ENCODE data around the gene FBXO8. TPM values are rescaled to one million over a fixed set of nuclear protein-coding genes. Genes with fewer than 3 reads are reported as not detected.

FBXO8 gene
- total RNA-seq, 1 donor from 2014 or later = 14.4 TPM

GRCh38 chr4:174292473-174292872 is 9.0 kb upstream of the FBXO8 start:
- TF ChIP-seq, protein P1, sequence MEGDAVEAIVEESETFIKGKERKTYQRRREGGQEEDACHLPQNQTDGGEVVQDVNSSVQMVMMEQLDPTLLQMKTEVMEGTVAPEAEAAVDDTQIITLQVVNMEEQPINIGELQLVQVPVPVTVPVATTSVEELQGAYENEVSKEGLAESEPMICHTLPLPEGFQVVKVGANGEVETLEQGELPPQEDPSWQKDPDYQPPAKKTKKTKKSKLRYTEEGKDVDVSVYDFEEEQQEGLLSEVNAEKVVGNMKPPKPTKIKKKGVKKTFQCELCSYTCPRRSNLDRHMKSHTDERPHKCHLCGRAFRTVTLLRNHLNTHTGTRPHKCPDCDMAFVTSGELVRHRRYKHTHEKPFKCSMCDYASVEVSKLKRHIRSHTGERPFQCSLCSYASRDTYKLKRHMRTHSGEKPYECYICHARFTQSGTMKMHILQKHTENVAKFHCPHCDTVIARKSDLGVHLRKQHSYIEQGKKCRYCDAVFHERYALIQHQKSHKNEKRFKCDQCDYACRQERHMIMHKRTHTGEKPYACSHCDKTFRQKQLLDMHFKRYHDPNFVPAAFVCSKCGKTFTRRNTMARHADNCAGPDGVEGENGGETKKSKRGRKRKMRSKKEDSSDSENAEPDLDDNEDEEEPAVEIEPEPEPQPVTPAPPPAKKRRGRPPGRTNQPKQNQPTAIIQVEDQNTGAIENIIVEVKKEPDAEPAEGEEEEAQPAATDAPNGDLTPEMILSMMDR (IDR thresholded peaks at IDR 0.05; ENCODE audit: insufficient read depth, low read length, poor library complexity, severe bottlenecking) = no peak
- Histone ChIP-seq H3K4me3 (ENCODE audit: low read depth, low read length) (no peak overlapping the region), H3K36me3 (ENCODE audit: control insufficient read depth, insufficient read depth, low read length) (peaks cover 1% of the 10 kb centered on the region), H3K27me3 (ENCODE audit: control insufficient read depth, insufficient read depth, low read length) (no peaks in the 10 kb centered on the region)
- DNase-seq (ENCODE audit: low read depth) = no peak

DNA sequence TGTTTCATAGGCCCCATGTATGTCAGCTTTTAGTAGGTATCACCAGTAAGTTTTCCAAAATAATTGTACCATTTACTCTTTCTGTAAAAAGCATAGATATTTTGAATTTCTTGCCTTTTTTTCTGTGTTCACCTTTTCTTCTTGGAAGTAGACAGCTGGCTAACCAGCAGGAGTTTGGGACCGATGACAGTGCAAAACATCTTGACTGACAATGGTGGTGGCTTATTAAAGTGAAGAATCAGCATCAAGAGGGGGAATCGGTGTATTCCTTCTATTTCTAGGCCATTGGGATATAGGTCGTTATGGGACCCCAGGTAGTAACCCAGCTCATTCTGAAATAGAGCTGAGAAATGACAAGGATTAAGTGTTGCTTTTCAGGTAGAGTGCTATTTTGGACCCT is 3.4 kb upstream of the FBXO8 start:
- Histone ChIP-seq H3K36me3 (ENCODE audit: control insufficient read depth, insufficient read depth, low read length) (no peaks in the 10 kb centered on the region), H3K4me3 (ENCODE audit: low read depth, low read length) (no peak overlapping the region), H3K27me3 (ENCODE audit: control insufficient read depth, insufficient read depth, low read length) (no peaks in the 10 kb centered on the region)
- TF ChIP-seq, protein P1 (IDR thresholded peaks at IDR 0.05; ENCODE audit: insufficient read depth, low read length, poor library complexity, severe bottlenecking) = no peak
- DNase-seq (ENCODE audit: low read depth) = no peak

DNA sequence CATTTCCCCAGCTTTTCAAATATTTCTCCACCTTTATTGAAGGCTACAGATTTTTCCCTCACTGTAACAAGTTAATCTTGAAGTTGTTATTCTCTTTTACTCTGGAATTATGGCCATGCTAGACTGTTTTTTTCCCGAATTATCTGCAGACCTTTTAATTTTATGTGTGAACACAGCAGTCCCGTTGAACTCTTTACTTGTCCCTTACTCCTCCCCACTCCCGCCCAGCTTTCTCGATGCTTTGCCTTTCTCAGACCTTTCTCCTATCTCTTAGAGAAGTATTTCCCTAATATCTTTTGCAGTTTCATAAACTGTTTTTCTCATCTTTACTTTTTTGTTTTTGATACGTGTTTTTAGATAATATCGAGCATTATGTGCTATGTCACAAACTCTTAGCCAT is 1.0 kb upstream of the FBXO8 start:
- no peaks in the 10 kb centered on the region for H3K36me3 ChIP-seq (ENCODE audit: control insufficient read depth, insufficient read depth, low read length)
- TF ChIP-seq, protein P1 (IDR thresholded peaks at IDR 0.05; ENCODE audit: insufficient read depth, low read length, poor library complexity, severe bottlenecking) = no peak
- DNase-seq (ENCODE audit: low read depth) = no peak
- no peaks in the 10 kb centered on the region for H3K27me3 ChIP-seq (ENCODE audit: control insufficient read depth, insufficient read depth, low read length)
- H3K4me3 ChIP-seq (ENCODE audit: low read depth, low read length) = peak overlapping the region; percentile 65

DNA sequence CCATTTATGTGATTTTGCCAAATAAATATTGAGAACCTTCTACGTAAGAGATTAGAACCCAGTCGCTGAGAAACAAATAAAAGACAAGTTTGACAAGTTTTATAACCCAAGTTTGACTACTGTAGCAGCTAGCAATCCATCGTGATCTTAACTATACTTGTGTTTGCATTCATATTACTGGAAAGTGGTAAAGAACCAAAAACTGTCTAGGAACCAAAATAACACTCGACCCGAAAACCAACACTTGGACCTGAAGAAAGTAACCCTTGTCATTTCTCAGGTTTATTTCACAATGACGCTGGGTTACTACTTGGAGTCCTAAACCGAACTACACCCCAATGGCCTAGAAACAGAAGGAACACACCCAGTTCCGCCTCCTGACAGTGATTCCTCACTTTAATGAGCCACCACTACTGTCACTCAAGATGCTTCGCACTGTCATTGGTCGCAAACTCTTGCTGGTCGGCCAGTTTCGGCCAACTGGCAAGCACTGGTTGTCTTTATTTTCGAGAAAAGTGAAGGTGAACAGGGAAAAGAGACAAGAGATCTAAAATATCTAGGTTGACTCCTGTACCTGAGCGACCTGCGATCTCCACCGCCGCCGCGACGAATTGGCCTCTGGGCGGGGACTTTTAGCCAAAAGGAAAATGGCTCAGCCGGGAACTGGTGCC is 496 bp downstream of the FBXO8 start:
- DNase-seq (ENCODE audit: low read depth) = peak; percentile 85
- TF ChIP-seq, protein P1 (IDR thresholded peaks at IDR 0.05; ENCODE audit: insufficient read depth, low read length, poor library complexity, severe bottlenecking) = no peak
- H3K27me3 ChIP-seq (ENCODE audit: control insufficient read depth, insufficient read depth, low read length) = no peaks in the 10 kb centered on the region
- no peaks in the 10 kb centered on the region for H3K36me3 ChIP-seq (ENCODE audit: control insufficient read depth, insufficient read depth, low read length)
- H3K4me3 ChIP-seq (ENCODE audit: low read depth, low read length) = peak overlapping the region; percentile 65

- H3K27me3 ChIP-seq (ENCODE audit: control insufficient read depth, insufficient read depth, low read length) = no peaks in the 10 kb centered on the region
- DNase-seq (ENCODE audit: low read depth) = no peak
- TF ChIP-seq, protein P1 (IDR thresholded peaks at IDR 0.05; ENCODE audit: insufficient read depth, low read length, poor library complexity, severe bottlenecking) = no peak
- no peak overlapping the region for H3K4me3 ChIP-seq (ENCODE audit: low read depth, low read length)
- no peaks in the 10 kb centered on the region for H3K36me3 ChIP-seq (ENCODE audit: control insufficient read depth, insufficient read depth, low read length)
These were observed 1.6 kb downstream of the FBXO8 start for GRCh38 chr4:174281901-174282300.

DNA sequence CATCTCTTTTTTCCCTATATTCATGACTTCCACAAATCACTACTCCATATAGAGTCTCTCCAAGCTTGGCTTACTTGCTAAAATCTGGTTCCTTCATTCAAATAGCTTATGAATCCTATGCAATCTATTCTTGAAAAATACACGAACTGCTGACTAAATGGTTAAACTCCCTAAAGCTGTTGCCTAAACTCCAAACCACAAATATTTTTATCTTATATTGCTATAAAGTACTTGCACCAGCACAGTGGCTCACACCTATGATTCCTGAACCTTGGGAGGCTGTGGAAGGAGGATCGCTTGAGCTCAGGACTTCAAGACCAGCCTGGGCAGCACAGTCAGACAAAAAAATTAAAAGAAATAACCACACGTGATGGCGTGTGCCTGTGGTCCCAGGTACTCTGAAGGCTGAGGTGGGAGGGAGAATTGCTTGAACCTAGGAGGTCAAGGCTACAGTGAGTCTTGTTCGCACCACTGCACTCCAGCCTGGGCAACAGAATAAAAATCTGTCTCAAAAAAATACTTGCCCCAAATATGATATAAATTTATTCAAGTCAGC is 2.2 kb downstream of the FBXO8 start:
- Histone ChIP-seq H3K27me3 (ENCODE audit: control insufficient read depth, insufficient read depth, low read length) (no peaks in the 10 kb centered on the region), H3K4me3 (ENCODE audit: low read depth, low read length) (no peak overlapping the region), H3K36me3 (ENCODE audit: control insufficient read depth, insufficient read depth, low read length) (no peaks in the 10 kb centered on the region)
- DNase-seq (ENCODE audit: low read depth) = no peak
- TF ChIP-seq, protein P1 (IDR thresholded peaks at IDR 0.05; ENCODE audit: insufficient read depth, low read length, poor library complexity, severe bottlenecking) = no peak
